Prostate gland (tissue), 2 donors: ENCODE measurements around the gene PPP1R15B. TPM values are rescaled to one million over a fixed set of nuclear protein-coding genes. Genes with fewer than 3 reads are reported as not detected.

ENCODE experiments used
- DNase-seq: peaks from one replicate; pipeline ENCODE4 v3.0.0-alpha.2; 2019; ENCODE audit warnings: low spot score
- H3K27ac ChIP-seq, 2 donors: fragments of 200-600 bp; sonication (generic); 2 replicates each; pipeline ENCODE4 v1.5.1; 2017 to 2019
- H3K27me3 ChIP-seq: fragments of 200-600 bp; sonication (generic); replicated peaks from 2 replicates; pipeline ENCODE4 v1.5.1; 2019; ENCODE audit not compliant: insufficient read depth
- H3K36me3 ChIP-seq, 2 donors: fragments of 200-600 bp; sonication (generic); 1 replicate in 1 of 2; 2 replicates in 1 of 2; pipeline versions ENCODE4 v1.5.1 to v1.8.1; 2017 to 2019
- H3K4me1 ChIP-seq: fragments of 200-600 bp; sonication (generic); replicated peaks from 2 replicates; pipeline ENCODE4 v1.5.1; 2019
- H3K4me3 ChIP-seq, 2 donors: fragments of 200-600 bp; sonication (generic); 2 replicates each; pipeline ENCODE4 v1.5.1; 2017 to 2019
- H3K9me3 ChIP-seq: fragments of 200-600 bp; sonication (generic); 2 replicates; pipeline ENCODE4 v1.5.1; 2017
- CTCF ChIP-seq, 4 experiments: fragments of 200-600 bp in 2 of 4; fragments of 450-650 bp in 2 of 4; sonication (generic) in 2 of 4; IDR thresholded peaks; 1 replicate in 3 of 4; 2 replicates in 1 of 4; pipeline ENCODE4 v1.5.1; 2016 to 2019; ENCODE audit warnings: antibody characterized with exemption in 4 of 4, mild to moderate bottlenecking in 2 of 4, moderate library complexity in 2 of 4
- POLR2A ChIP-seq: fragments of 450-650 bp; IDR thresholded peaks from one replicate; pipeline ENCODE4 v1.6.1; 2016; ENCODE audit warnings: antibody characterized with exemption, mild to moderate bottlenecking
- POLR2AphosphoS5 ChIP-seq: sonication (generic); formaldehyde crosslinking; IDR thresholded peaks from one replicate; pipeline ENCODE4 v1.6.1; 2017; ENCODE audit warnings: antibody characterized with exemption
- WGBS: methylation state at CpG from one replicate; pipeline ENCODE4 v1.1.5; 2018; 5-methylcytosine and 5-hydroxymethylcytosine counted together
- intact Hi-C: fragments of 100-400 bp; cut with DNase I; formaldehyde crosslinking; loops from one replicate; pipeline ENCODE4 v1.14.2; 2022
- total RNA-seq, 2 donors: library from RNA; depleted of rRNA; stranded (reverse); fragments of >200 nt; gene quantifications; one replicate each; pipeline ENCODE4 v1.1.0, GENCODE V29; 2016

Gene PPP1R15B
- total RNA-seq, 2 donors from 2014 or later: 43.5 to 45.0 TPM

GRCh38 chr1:204416589-204417073 lies 5.0 kb upstream of the PPP1R15B start:
- no peaks in the 10 kb centered on the region for H3K36me3 ChIP-seq
- intact Hi-C loops: no loop called here
- peak overlapping the region; percentile 71 to 83 for H3K27ac ChIP-seq
- H3K4me1 ChIP-seq: peaks cover 16% of the 10 kb centered on the region
- no peak for DNase-seq
- H3K27me3 ChIP-seq: no peaks in the 10 kb centered on the region
- no peaks in the 10 kb centered on the region for H3K9me3 ChIP-seq
- TF ChIP-seq CTCF (IDR thresholded peaks at IDR 0.05) (no peak), POLR2A (no peak), POLR2AphosphoS5 (no peak)
- H3K4me3 ChIP-seq: peak overlapping the region in 1 of 2 donors; percentile 11

- WGBS: 93% methylated on average over 3 of the region's 3 CpGs
- Histone ChIP-seq H3K4me1 (peaks cover 16% of the 10 kb centered on the region), H3K4me3 (no peak overlapping the region), H3K9me3 (no peaks in the 10 kb centered on the region), H3K27me3 (no peaks in the 10 kb centered on the region), H3K36me3 (no peaks in the 10 kb centered on the region), H3K27ac (no peak overlapping the region)
- intact Hi-C loops: no loop called here
- no peak for DNase-seq
- TF ChIP-seq POLR2AphosphoS5 (no peak), CTCF (IDR thresholded peaks at IDR 0.05) (no peak), POLR2A (no peak)
Observed at GRCh38 chr1:204415351-204415750, 3.7 kb upstream of the PPP1R15B start.

GRCh38 chr1:204414016-204414415 lies 2.4 kb upstream of the PPP1R15B start:
- Histone ChIP-seq H3K27me3 (no peaks in the 10 kb centered on the region), H3K27ac (no peak overlapping the region), H3K9me3 (no peaks in the 10 kb centered on the region), H3K4me1 (peaks cover 16% of the 10 kb centered on the region), H3K36me3 (no peaks in the 10 kb centered on the region), H3K4me3 (no peak overlapping the region)
- TF ChIP-seq POLR2AphosphoS5 (no peak), POLR2A (no peak), CTCF (IDR thresholded peaks at IDR 0.05) (no peak)
- intact Hi-C loops: no loop called here
- DNase-seq: no peak

GRCh38 chr1:204413170-204413535 lies 1.5 kb upstream of the PPP1R15B start:
- H3K27ac ChIP-seq: no peak overlapping the region
- H3K36me3 ChIP-seq: no peaks in the 10 kb centered on the region
- H3K4me1 ChIP-seq: peaks cover 12% of the 10 kb centered on the region
- intact Hi-C loops: no loop called here
- H3K9me3 ChIP-seq: no peaks in the 10 kb centered on the region
- DNase-seq: no peak
- H3K27me3 ChIP-seq: no peaks in the 10 kb centered on the region
- no peak overlapping the region for H3K4me3 ChIP-seq
- no peak for TF ChIP-seq CTCF (IDR thresholded peaks at IDR 0.05)
- TF ChIP-seq POLR2A: no peak
- no peak for TF ChIP-seq POLR2AphosphoS5
- 96% methylated on average over 1 of the region's 1 CpG for WGBS

GRCh38 chr1:204410688-204411450 lies 748 bp downstream of the PPP1R15B start:
- H3K4me3 ChIP-seq: peak overlapping the region; percentile 79 to 87
- H3K4me1 ChIP-seq: no peaks in the 10 kb centered on the region
- intact Hi-C loops: no loop called here
- DNase-seq: peak; percentile 43
- no peaks in the 10 kb centered on the region for H3K36me3 ChIP-seq
- 1% methylated on average over 34 of the region's 38 CpGs for WGBS
- H3K27ac ChIP-seq: peak overlapping the region; percentile 96 to 99
- no peaks in the 10 kb centered on the region for H3K9me3 ChIP-seq
- no peaks in the 10 kb centered on the region for H3K27me3 ChIP-seq
- TF ChIP-seq CTCF (IDR thresholded peaks at IDR 0.05) (no peak), POLR2AphosphoS5 (no peak), POLR2A (no peak)
